Measurements from ENCODE around the gene ERC1.
"Not testable (repeated sequence)": the region's sequence is repeated elsewhere in the genome, so short reads cannot be mapped to it uniquely, and the experiment has no call there.

Gene ERC1

GRCh38 chr12:981961-982360 is 9.1 kb upstream of the ERC1 start:
- DNase-seq (ENCODE audit: low read depth) = no peak

- DNase-seq (ENCODE audit: low read depth) = no peak
These were observed 2.4 kb upstream of the ERC1 start for GRCh38 chr12:988646-989045.

GRCh38 chr12:989051-989450 is 2.0 kb upstream of the ERC1 start:
- no peak for DNase-seq (ENCODE audit: low read depth)

- DNase-seq (ENCODE audit: low read depth) = peak; percentile 69
These were observed 1.0 kb upstream of the ERC1 start for GRCh38 chr12:989751-990660.

- no peak for DNase-seq (ENCODE audit: low read depth)
These were observed 619 bp downstream of the ERC1 start for GRCh38 chr12:991350-992333.

GRCh38 chr12:992647-993046 is 1.6 kb downstream of the ERC1 start:
- DNase-seq (ENCODE audit: low read depth) = no peak

GRCh38 chr12:996881-997280 is 5.9 kb downstream of the ERC1 start:
- DNase-seq (ENCODE audit: low read depth) = no peak

- no peak for DNase-seq (ENCODE audit: low read depth)
These were observed 6.5 kb downstream of the ERC1 start for GRCh38 chr12:997505-997904.

- DNase-seq (ENCODE audit: low read depth) = no peak
These were observed 7.2 kb downstream of the ERC1 start for GRCh38 chr12:998020-998874.

- DNase-seq (ENCODE audit: low read depth) = not testable (repeated sequence)
These were observed 8.7 kb downstream of the ERC1 start for GRCh38 chr12:999736-1000135.

- no peak for DNase-seq (ENCODE audit: low read depth)
These were observed 10.5 kb downstream of the ERC1 start for GRCh38 chr12:1001507-1001906.

- no peak for DNase-seq (ENCODE audit: low read depth)
These were observed 12.7 kb downstream of the ERC1 start for GRCh38 chr12:1003600-1004271.

GRCh38 chr12:1006255-1006654 is 15.2 kb downstream of the ERC1 start:
- DNase-seq (ENCODE audit: low read depth) = no peak

- DNase-seq (ENCODE audit: low read depth) = no peak
These were observed 16.3 kb downstream of the ERC1 start for GRCh38 chr12:1007276-1007675.

- DNase-seq (ENCODE audit: low read depth) = no peak
These were observed 17.0 kb downstream of the ERC1 start for GRCh38 chr12:1007994-1008393.

GRCh38 chr12:1011091-1011490 is 20.1 kb downstream of the ERC1 start:
- DNase-seq (ENCODE audit: low read depth) = no peak

- peak; percentile 69 for DNase-seq (ENCODE audit: low read depth)
These were observed 22.8 kb downstream of the ERC1 start for GRCh38 chr12:1013618-1014489.

- no peak for DNase-seq (ENCODE audit: low read depth)
These were observed 28.3 kb downstream of the ERC1 start for GRCh38 chr12:1019283-1019682.

GRCh38 chr12:1020389-1020788 is 29.4 kb downstream of the ERC1 start:
- no peak for DNase-seq (ENCODE audit: low read depth)

All from fibroblast of the conjunctiva (primary cell).